Osteocyte (in vitro differentiated cells): ENCODE data around the gene TEX55. TPM values are rescaled to one million over a fixed set of nuclear protein-coding genes. Genes with fewer than 3 reads are reported as not detected.

ENCODE experiments used
- DNase-seq: peaks from one replicate; pipeline ENCODE4 v3.0.0; 2021; ENCODE audit warnings: mixed read lengths; ENCODE audit not compliant: unreplicated experiment; ENCODE audit errors: extremely low spot score
- H3K27ac Mint-ChIP-seq: one replicate; pipeline ENCODE4 v1.8.0; 2021; ENCODE audit warnings: mild to moderate bottlenecking, mixed read lengths; ENCODE audit not compliant: unreplicated experiment
- H3K27me3 Mint-ChIP-seq: one replicate; pipeline ENCODE4 v1.8.0; 2021; ENCODE audit warnings: mixed read lengths; ENCODE audit not compliant: unreplicated experiment
- H3K36me3 Mint-ChIP-seq: one replicate; pipeline ENCODE4 v1.8.0; 2021; ENCODE audit warnings: mixed read lengths; ENCODE audit not compliant: unreplicated experiment
- H3K4me1 Mint-ChIP-seq: one replicate; pipeline ENCODE4 v1.8.0; 2021; ENCODE audit warnings: mixed read lengths; ENCODE audit not compliant: unreplicated experiment
- H3K4me3 Mint-ChIP-seq: one replicate; pipeline ENCODE4 v1.8.0; 2021; ENCODE audit warnings: mild to moderate bottlenecking, moderate library complexity, mixed read lengths; ENCODE audit not compliant: unreplicated experiment
- H3K9me3 Mint-ChIP-seq: one replicate; pipeline ENCODE4 v1.8.0; 2021; ENCODE audit warnings: mixed read lengths; ENCODE audit not compliant: unreplicated experiment
- total RNA-seq: library from RNA; stranded (reverse); gene quantifications from 2 replicates; pipeline ENCODE4 v1.2.1, GENCODE V29; 2021
- TF ChIP-seq, protein P1 (sequence below): fragments of 200-600 bp; sonication (generic); IDR thresholded peaks from 2 replicates; pipeline ENCODE4 v1.5.0; 2021; ENCODE audit warnings: antibody characterized with exemption, mild to moderate bottlenecking, moderate library complexity

Gene TEX55
- total RNA-seq, 1 donor from 2014 or later = not detected

DNA sequence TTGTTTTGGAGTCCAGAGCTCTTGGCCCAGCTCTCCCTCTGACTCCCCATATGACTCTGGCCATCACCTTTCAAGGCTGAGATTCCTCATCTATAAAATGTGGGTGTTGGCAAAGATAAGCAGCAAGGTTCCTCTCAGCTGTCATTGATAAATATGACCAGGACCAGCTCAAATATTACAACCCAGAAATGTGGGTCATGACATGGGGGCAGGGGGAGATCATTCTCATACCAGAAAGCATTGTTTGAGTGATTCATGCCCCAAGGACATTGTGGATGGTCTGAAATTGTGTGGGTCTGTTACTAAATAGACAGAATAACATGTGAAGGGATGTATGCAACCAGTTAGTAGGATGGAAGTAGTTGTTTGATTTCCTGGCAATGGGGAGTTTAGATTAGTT, 41.3 kb downstream of the TEX55 start:
- Mint-ChIP-seq H3K4me3 (no peak overlapping the region), H3K9me3 (no peaks in the 10 kb centered on the region), H3K36me3 (no peaks in the 10 kb centered on the region), H3K27ac (no peak overlapping the region), H3K4me1 (peaks cover 35% of the 10 kb centered on the region), H3K27me3 (no peaks in the 10 kb centered on the region)
- DNase-seq = no peak
- TF ChIP-seq, protein P1, sequence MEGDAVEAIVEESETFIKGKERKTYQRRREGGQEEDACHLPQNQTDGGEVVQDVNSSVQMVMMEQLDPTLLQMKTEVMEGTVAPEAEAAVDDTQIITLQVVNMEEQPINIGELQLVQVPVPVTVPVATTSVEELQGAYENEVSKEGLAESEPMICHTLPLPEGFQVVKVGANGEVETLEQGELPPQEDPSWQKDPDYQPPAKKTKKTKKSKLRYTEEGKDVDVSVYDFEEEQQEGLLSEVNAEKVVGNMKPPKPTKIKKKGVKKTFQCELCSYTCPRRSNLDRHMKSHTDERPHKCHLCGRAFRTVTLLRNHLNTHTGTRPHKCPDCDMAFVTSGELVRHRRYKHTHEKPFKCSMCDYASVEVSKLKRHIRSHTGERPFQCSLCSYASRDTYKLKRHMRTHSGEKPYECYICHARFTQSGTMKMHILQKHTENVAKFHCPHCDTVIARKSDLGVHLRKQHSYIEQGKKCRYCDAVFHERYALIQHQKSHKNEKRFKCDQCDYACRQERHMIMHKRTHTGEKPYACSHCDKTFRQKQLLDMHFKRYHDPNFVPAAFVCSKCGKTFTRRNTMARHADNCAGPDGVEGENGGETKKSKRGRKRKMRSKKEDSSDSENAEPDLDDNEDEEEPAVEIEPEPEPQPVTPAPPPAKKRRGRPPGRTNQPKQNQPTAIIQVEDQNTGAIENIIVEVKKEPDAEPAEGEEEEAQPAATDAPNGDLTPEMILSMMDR = no peak

DNA sequence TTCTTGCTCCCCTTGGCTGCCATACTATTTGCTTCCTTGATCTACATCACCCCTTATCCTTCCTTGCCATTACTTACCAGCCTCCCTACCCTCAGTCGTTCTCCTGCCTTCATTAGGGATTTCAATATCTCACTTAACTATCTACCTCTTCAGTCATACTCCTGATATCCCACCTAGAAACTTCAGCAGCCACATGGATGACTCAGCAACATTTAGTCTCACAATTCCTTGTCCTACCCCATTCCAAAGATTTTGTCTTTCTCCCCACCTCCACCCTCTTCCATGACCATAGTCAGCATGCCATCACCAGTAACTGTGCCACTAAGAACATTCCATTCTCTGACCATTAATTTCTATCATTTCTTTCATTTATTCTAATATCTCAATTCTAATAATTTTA, 45.8 kb downstream of the TEX55 start:
- Mint-ChIP-seq H3K4me1 (peaks cover 23% of the 10 kb centered on the region), H3K36me3 (no peaks in the 10 kb centered on the region), H3K27me3 (no peaks in the 10 kb centered on the region), H3K4me3 (no peak overlapping the region), H3K9me3 (no peaks in the 10 kb centered on the region), H3K27ac (no peak overlapping the region)
- TF ChIP-seq, protein P1 = no peak
- no peak for DNase-seq

DNA sequence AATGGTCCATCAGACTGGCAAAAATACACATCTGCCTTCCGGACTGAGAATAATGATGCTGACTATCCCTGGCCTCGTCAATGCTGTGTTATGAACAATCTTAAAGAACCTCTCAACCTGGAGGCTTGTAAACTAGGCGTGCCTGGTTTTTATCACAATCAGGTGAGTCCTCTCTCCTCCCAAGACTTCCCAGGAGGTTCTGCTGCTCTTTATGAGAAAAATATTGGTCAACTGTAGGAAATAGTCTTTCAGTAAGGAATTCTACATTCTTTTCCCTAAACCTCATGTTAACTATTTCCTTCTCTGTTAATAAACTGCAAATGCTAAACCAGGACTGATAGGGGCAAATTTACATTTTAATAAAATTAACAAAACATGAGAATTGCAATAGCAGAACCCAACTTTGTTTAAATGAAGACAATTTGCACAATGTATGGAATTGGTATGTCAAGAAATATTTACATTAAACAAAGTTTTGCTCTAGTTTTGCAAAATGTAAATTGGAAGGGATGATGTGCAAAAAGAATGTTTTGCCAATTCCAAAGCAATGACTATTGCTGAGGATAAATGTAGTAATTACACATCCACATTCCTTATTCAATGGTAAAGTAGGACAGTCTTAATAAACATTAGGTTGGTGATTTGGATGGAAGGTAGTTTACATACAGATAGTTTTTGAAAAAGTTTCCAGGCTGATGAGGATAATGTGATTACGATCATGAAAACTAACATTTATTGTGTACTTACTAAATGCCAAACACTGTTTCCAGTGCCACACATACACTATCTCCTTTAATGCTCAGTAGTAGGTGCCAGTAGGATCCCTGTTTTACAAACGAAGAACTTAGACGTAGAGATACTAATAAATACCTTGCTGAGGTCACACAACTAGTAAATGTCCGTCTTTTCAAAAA, 48.5 kb downstream of the TEX55 start:
- no peak for DNase-seq

DNA sequence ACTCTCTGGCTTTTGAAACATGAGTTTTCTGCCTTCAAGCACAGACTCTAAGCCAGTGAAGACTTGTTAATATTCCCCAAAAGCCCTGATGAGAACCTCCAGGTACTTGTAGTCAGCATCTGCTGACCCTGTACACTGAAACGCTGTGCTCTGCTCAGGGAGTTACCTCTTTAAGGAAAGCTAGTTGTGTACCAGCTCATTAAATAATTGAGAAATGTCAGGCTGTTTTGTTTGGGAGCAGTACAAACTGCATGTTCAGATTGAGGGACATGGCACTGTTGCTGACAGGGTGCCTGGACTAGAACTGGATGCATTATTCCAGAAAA, 49.1 kb downstream of the TEX55 start:
- no peak overlapping the region for H3K4me3 Mint-ChIP-seq
- TF ChIP-seq, protein P1 = no peak
- no peaks in the 10 kb centered on the region for H3K36me3 Mint-ChIP-seq
- peaks cover 17% of the 10 kb centered on the region for H3K4me1 Mint-ChIP-seq
- no peaks in the 10 kb centered on the region for H3K27me3 Mint-ChIP-seq
- DNase-seq = no peak
- H3K9me3 Mint-ChIP-seq = no peaks in the 10 kb centered on the region
- H3K27ac Mint-ChIP-seq = no peak overlapping the region

More for the DNA sequence above, 48.5 kb downstream of the TEX55 start:
- Mint-ChIP-seq H3K27me3 (no peaks in the 10 kb centered on the region), H3K9me3 (no peaks in the 10 kb centered on the region), H3K4me3 (no peak overlapping the region), H3K27ac (no peak overlapping the region), H3K36me3 (no peaks in the 10 kb centered on the region), H3K4me1 (peaks cover 17% of the 10 kb centered on the region)
- TF ChIP-seq, protein P1 = no peak

DNA sequence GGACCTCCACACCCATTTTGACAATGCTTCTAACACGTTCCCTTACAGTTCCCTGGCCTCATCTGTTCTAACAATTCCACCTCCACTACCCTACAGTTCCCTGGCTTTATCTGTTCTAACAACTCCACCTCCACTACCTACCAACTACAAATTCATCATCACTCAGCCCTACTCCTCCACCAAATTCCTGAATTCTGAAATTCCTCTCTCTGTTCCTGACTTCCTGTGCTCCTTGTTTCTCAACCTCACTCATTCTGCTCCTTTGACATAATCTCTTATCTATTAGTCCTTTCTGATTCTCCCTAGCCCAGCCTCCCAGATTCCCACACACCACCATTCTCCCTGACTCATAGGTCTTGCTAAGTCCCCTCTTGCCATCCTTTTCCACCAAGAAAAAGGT, 49.9 kb downstream of the TEX55 start:
- TF ChIP-seq, protein P1 = no peak
- no peak for DNase-seq
- Mint-ChIP-seq H3K27ac (no peak overlapping the region), H3K9me3 (no peaks in the 10 kb centered on the region), H3K36me3 (no peaks in the 10 kb centered on the region), H3K4me1 (peaks cover 17% of the 10 kb centered on the region), H3K27me3 (no peaks in the 10 kb centered on the region), H3K4me3 (no peak overlapping the region)

Other genes with a start within 250 kb of the TEX55 start
- not detected in 2 replicates for gene IGSF11, start 111.3 kb upstream of the TEX55 start, total RNA-seq
- gene UPK1B, start 27.4 kb downstream of the TEX55 start, total RNA-seq = 0.24 TPM in 1 of 2 replicates, not detected in the other
- 21.7 and 21.8 TPM in 2 replicates for gene B4GALT4, start 94.7 kb downstream of the TEX55 start, total RNA-seq
- gene ARHGAP31, start 148.2 kb downstream of the TEX55 start, total RNA-seq = 49.7 and 51.0 TPM in 2 replicates